Breast epithelium (tissue), 4 donors: ENCODE measurements around the gene AATK. TPM values are rescaled to one million over a fixed set of nuclear protein-coding genes. Genes with fewer than 3 reads are reported as not detected.
A peak's percentile ranks its signal among the peaks of the same experiment; 100 is the strongest.

Experiments used
- DNase-seq, 2 donors: peaks; one replicate each; pipeline ENCODE4 v3.0.0-alpha.2; 2019; ENCODE audit warnings: low spot score in 2 of 2
- H3K27ac ChIP-seq, 2 donors: fragments of 200-600 bp; sonication (generic) in 1 of 2; one replicate each; pipeline ENCODE4 v1.5.1; 2016 to 2019; ENCODE audit warnings: mild to moderate bottlenecking in 1 of 2
- H3K27me3 ChIP-seq, 2 donors: fragments of 200-600 bp; sonication (generic) in 1 of 2; one replicate each; pipeline versions ENCODE4 v1.5.1 to v1.6.0; 2017 to 2019; ENCODE audit warnings: control low read depth in 1 of 2, mild to moderate bottlenecking in 1 of 2
- H3K36me3 ChIP-seq: fragments of 200-600 bp; one replicate; pipeline ENCODE4 v1.5.1; 2019
- H3K4me1 ChIP-seq, 2 donors: fragments of 200-600 bp; sonication (generic); one replicate each; pipeline ENCODE4 v1.5.1; 2016 to 2019; ENCODE audit warnings: control low read depth in 1 of 2
- H3K4me3 ChIP-seq, 3 donors: fragments of 200-600 bp; sonication (generic); 1 replicate in 2 of 3; 2 replicates in 1 of 3; pipeline ENCODE4 v1.5.1; 2016 to 2019; ENCODE audit warnings: mild to moderate bottlenecking in 3 of 3, moderate library complexity in 2 of 3
- H3K9me3 ChIP-seq, 2 donors: fragments of 200-600 bp; sonication (generic) in 1 of 2; one replicate each; pipeline ENCODE4 v1.5.1; 2016 to 2019; ENCODE audit warnings: control low read depth in 1 of 2
- CTCF ChIP-seq, 3 donors: fragments of 450-650 bp; IDR thresholded peaks; one replicate each; pipeline ENCODE4 v1.5.1; 2016 to 2017; ENCODE audit warnings: antibody characterized with exemption in 3 of 3, mild to moderate bottlenecking in 3 of 3, moderate library complexity in 3 of 3
- POLR2A ChIP-seq: fragments of 450-650 bp; IDR thresholded peaks from one replicate; pipeline ENCODE4 v1.6.1; 2016; ENCODE audit warnings: antibody characterized with exemption, mild to moderate bottlenecking, moderate library complexity
- POLR2AphosphoS5 ChIP-seq, 3 donors: sonication (generic); formaldehyde crosslinking; IDR thresholded peaks; one replicate each; pipeline ENCODE4 v1.6.1; 2017; ENCODE audit warnings: antibody characterized with exemption in 3 of 3
- intact Hi-C: fragments of 100-400 bp; cut with DNase I; formaldehyde crosslinking; loops from one replicate; pipeline ENCODE4 v1.15.1; 2023; ENCODE audit warnings: low total_unique reads
- total RNA-seq, 3 donors: library from RNA; depleted of rRNA; stranded (reverse); fragments of >200 nt; gene quantifications; one replicate each; pipeline ENCODE4 v1.1.0, GENCODE V29; 2016

AATK gene
- total RNA-seq, 3 donors from 2014 or later, result under 0.01 to 0.98 (median 0.73) TPM

DNA sequence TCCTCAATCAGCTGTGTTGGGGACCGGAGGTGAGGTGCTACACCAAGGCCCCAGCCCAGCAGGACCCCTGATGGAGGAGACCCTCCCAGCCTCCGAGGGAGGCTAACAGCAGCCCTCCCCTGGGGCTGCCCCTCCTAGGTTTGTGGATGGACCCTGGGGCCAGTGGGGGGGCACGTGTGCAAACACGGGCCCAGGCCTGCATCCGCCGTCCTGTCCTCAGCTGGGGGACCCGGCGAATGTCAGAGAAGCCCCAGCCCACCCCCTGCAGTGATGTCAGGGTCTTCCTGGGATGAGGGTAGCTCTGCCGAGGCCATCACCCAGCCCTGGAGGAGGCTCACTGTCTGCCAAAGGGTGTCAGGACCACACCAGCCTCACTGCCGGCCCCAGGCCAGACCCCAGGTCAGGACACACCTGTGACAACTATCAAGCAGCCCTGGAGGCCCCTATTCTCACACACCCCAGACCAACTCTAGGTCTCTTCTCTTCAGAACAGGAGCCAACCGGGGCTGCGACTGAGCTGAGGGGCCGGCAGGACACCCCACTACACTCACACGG is 30.0 kb upstream of the AATK start:
- intact Hi-C loops, result no loop called here
- H3K27ac ChIP-seq, result no peak overlapping the region

DNA sequence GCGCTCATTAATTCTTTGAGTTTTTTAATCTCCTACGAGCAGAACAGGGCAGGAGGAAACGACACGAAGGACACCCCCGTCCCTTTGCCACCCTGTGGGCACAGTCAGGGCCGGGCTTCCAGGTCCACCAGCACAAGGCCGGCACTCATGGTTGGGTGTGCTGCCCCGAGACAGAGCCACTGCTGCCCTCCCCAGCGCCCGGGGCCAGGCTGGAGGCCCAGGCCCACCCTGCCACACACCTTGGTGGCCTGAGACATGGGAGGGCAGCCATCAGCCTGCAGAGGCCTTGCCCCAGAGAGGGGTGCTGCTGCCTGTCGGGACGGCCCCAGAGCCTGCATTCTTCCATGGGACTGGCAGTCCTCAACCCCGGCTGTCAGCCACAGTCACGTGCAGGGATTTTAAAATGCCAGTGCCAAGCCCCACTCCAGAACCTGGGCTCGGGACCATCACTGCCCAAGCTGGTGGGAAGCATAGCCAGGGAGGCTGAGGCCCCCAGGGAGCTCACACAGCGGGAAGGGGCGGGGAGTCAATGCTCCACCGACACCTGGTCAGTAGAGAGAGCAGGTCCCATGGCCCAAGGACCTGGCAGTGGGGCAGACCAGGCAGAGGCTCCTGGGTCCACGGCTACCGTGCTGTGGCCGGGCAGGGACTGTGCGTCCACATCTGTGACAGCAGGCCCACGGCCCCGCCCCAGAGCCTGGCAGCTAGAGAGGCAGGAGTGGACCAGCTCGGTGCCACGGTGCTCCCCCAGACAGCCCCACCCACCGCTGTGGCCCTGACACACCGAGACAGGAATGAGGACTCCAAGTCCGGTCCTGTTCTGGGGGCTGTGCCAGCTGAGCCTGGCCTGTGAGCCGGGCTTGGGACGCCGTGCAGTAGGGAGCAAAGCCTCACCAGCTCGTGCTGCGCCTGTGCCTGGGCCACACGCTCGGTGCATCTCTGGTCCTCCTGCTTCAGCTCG is 29.2 kb upstream of the AATK start:
- intact Hi-C loops, result no loop called here

More for the DNA sequence above, 30.0 kb upstream of the AATK start:
- TF ChIP-seq CTCF (IDR thresholded peaks at IDR 0.05) (no peak), POLR2A (no peak), POLR2AphosphoS5 (IDR thresholded peaks at IDR 0.05) (no peak)
- Histone ChIP-seq H3K9me3 (no peaks in the 10 kb centered on the region), H3K27me3 (no peaks in the 10 kb centered on the region), H3K4me1 (no peaks in the 10 kb centered on the region), H3K4me3 (no peak overlapping the region), H3K36me3 (no peaks in the 10 kb centered on the region)
- no peak for DNase-seq

DNA sequence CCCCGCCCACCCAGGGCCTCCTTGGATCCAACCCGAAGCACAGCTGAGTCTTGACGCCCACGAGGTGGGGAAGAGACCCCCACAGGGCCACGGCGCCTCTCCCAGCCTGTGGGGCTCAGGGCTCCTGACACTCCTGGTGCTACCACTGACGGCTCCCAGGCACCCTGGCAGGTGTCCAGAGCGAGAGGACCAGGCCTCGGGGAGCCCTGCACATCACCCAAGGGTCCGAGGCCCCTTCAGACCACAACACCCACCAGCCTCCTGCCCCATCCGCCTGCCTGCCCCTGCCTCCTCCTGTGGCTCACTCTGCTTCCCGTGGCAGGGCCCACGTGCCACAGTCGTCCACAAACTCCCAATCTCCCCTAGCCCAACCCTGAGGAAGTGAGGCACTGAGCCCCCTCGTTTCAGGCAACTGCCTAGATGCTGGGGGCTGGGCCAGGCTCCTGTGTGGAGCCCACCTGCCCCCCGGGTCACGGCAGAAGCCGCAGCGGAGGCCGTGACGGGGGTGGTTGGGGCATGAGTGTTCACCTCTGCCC is 28.3 kb upstream of the AATK start:
- no peak for TF ChIP-seq POLR2AphosphoS5 (IDR thresholded peaks at IDR 0.05)
- TF ChIP-seq POLR2A, result no peak
- TF ChIP-seq CTCF (IDR thresholded peaks at IDR 0.05), result no peak
- Histone ChIP-seq H3K27ac (no peak overlapping the region), H3K27me3 (no peaks in the 10 kb centered on the region), H3K4me1 (no peaks in the 10 kb centered on the region), H3K4me3 (no peak overlapping the region), H3K9me3 (no peaks in the 10 kb centered on the region), H3K36me3 (no peaks in the 10 kb centered on the region)
- DNase-seq, result no peak
- intact Hi-C loops, result no loop called here

More for the DNA sequence above, 29.2 kb upstream of the AATK start:
- Histone ChIP-seq H3K36me3 (no peaks in the 10 kb centered on the region), H3K4me3 (no peak overlapping the region), H3K9me3 (no peaks in the 10 kb centered on the region), H3K27ac (no peak overlapping the region), H3K27me3 (no peaks in the 10 kb centered on the region), H3K4me1 (no peaks in the 10 kb centered on the region)
- TF ChIP-seq POLR2AphosphoS5 (IDR thresholded peaks at IDR 0.05) (no peak), CTCF (IDR thresholded peaks at IDR 0.05) (no peak), POLR2A (no peak)
- peak in 1 of 2 donors; percentile 84 for DNase-seq

GRCh38 chr17:81193470-81194224 is 27.6 kb upstream of the AATK start:
- H3K9me3 ChIP-seq, result no peaks in the 10 kb centered on the region
- H3K36me3 ChIP-seq, result no peaks in the 10 kb centered on the region
- no peak for TF ChIP-seq CTCF (IDR thresholded peaks at IDR 0.05)
- H3K27me3 ChIP-seq, result no peaks in the 10 kb centered on the region
- H3K4me1 ChIP-seq, result no peaks in the 10 kb centered on the region
- no peak for DNase-seq
- no peak overlapping the region for H3K4me3 ChIP-seq
- intact Hi-C loops, result no loop called here
- H3K27ac ChIP-seq, result no peak overlapping the region
